ENCODE results near the gene SCN2A.

The SCN2A gene

GRCh38 chr2:165348441-165348840 is 109.2 kb downstream of the SCN2A start:
- no peak for DNase-seq

- DNase-seq, result no peak
These were observed 110.0 kb downstream of the SCN2A start for GRCh38 chr2:165349181-165349580.

- DNase-seq, result peak; percentile 2
These were observed 118.5 kb downstream of the SCN2A start for GRCh38 chr2:165357758-165358157.

- no peak for DNase-seq
These were observed 122.3 kb downstream of the SCN2A start for GRCh38 chr2:165361514-165361913.

GRCh38 chr2:165369131-165369897 is 130.1 kb downstream of the SCN2A start:
- no peak for DNase-seq

- DNase-seq, result no peak
These were observed 130.7 kb downstream of the SCN2A start for GRCh38 chr2:165369898-165370296.

- no peak for DNase-seq
These were observed 132.1 kb downstream of the SCN2A start for GRCh38 chr2:165371356-165371755.

- DNase-seq, result no peak
These were observed 134.2 kb downstream of the SCN2A start for GRCh38 chr2:165373278-165374010.

- no peak for DNase-seq
These were observed 137.4 kb downstream of the SCN2A start for GRCh38 chr2:165376571-165376975.

- DNase-seq, result no peak
These were observed 143.1 kb downstream of the SCN2A start for GRCh38 chr2:165382362-165382761.

- DNase-seq, result no peak
These were observed 151.7 kb downstream of the SCN2A start for GRCh38 chr2:165390875-165391274.

- DNase-seq, result no peak
These were observed 152.6 kb downstream of the SCN2A start for GRCh38 chr2:165391791-165392190.

- peak; percentile 3 for DNase-seq
These were observed 159.4 kb downstream of the SCN2A start for GRCh38 chr2:165398603-165399002.

GRCh38 chr2:165401285-165401852 is 162.2 kb downstream of the SCN2A start:
- DNase-seq, result peak; percentile 46

GRCh38 chr2:165402162-165402561 is 162.9 kb downstream of the SCN2A start:
- DNase-seq, result no peak

- no peak for DNase-seq
These were observed 167.0 kb downstream of the SCN2A start for GRCh38 chr2:165406173-165406572.

- DNase-seq, result no peak
These were observed 168.3 kb downstream of the SCN2A start for GRCh38 chr2:165407466-165407865.

- no peak for DNase-seq
These were observed 169.0 kb downstream of the SCN2A start for GRCh38 chr2:165408186-165408585.

- DNase-seq, result no peak
These were observed 171.1 kb downstream of the SCN2A start for GRCh38 chr2:165410276-165410675.

- no peak for DNase-seq
These were observed 175.0 kb downstream of the SCN2A start for GRCh38 chr2:165414187-165414586.

- DNase-seq, result no peak
These were observed 177.8 kb downstream of the SCN2A start for GRCh38 chr2:165417009-165417408.

GRCh38 chr2:165420231-165420630 is 181.0 kb downstream of the SCN2A start:
- no peak for DNase-seq

GRCh38 chr2:165423081-165423480 is 183.9 kb downstream of the SCN2A start:
- no peak for DNase-seq

- no peak for DNase-seq
These were observed 186.3 kb downstream of the SCN2A start for GRCh38 chr2:165425556-165425955.
